KMS-11 (cell line): ENCODE data around the gene TIE1.

Experiments
- H2AFZ ChIP-seq: fragments of 200-600 bp; sonication (generic); 2 replicates; pipeline ENCODE4 v1.6.1; 2016; ENCODE audit warnings: antibody characterized with exemption, mixed run types, low read depth
- H3K27ac ChIP-seq: fragments of 200-600 bp; sonication (generic); 2 replicates; pipeline ENCODE4 v1.6.1; 2016; ENCODE audit warnings: mild to moderate bottlenecking, mixed run types
- H3K27me3 ChIP-seq: fragments of 200-600 bp; sonication (generic); 2 replicates; pipeline ENCODE4 v1.6.1; 2017; ENCODE audit warnings: mild to moderate bottlenecking, low read depth, mixed run types, moderate library complexity; ENCODE audit not compliant: insufficient read depth
- H3K36me3 ChIP-seq: fragments of 200-600 bp; sonication (generic); 2 replicates; pipeline ENCODE4 v1.6.1; 2017; ENCODE audit warnings: mild to moderate bottlenecking, mixed run types; ENCODE audit not compliant: insufficient read depth
- H3K4me1 ChIP-seq: fragments of 200-600 bp; sonication (generic); 2 replicates; pipeline ENCODE4 v1.6.1; 2016; ENCODE audit warnings: mild to moderate bottlenecking, low read depth, mixed run types; ENCODE audit not compliant: poor library complexity, severe bottlenecking
- H3K4me2 ChIP-seq: fragments of 200-600 bp; sonication (generic); 2 replicates; pipeline ENCODE4 v1.7.0; 2016; ENCODE audit warnings: mild to moderate bottlenecking, mixed run types
- H3K4me3 ChIP-seq: fragments of 200-600 bp; sonication (generic); IDR thresholded peaks from 2 replicates; pipeline ENCODE4 v1.6.1; 2017; ENCODE audit warnings: low read depth, low read length, mixed read lengths; ENCODE audit not compliant: insufficient read depth
- H3K79me2 ChIP-seq: fragments of 200-600 bp; sonication (generic); 2 replicates; pipeline ENCODE4 v1.6.1; 2016; ENCODE audit warnings: low read depth, mixed run types; ENCODE audit not compliant: insufficient read depth
- H3K9ac ChIP-seq: fragments of 200-600 bp; sonication (generic); 2 replicates; pipeline ENCODE4 v1.6.1; 2016; ENCODE audit warnings: mild to moderate bottlenecking, mixed run types
- H4K20me1 ChIP-seq: fragments of 200-600 bp; sonication (generic); 2 replicates; pipeline ENCODE4 v1.6.1; 2016; ENCODE audit warnings: mild to moderate bottlenecking, mixed run types; ENCODE audit not compliant: insufficient read depth
- TF ChIP-seq, protein P1 (sequence below): fragments of 200-600 bp; sonication (generic); conservative IDR thresholded peaks from 2 replicates; pipeline ENCODE4 v1.6.1; 2017; ENCODE audit warnings: low read depth, mild to moderate bottlenecking, antibody characterized with exemption, low read length, moderate library complexity, mixed read lengths

TIE1 gene

GRCh38 chr1:43309405-43310025 is 8.7 kb downstream of the TIE1 start:
- Histone ChIP-seq H3K36me3 (no peaks in the 10 kb centered on the region), H3K27ac (no peak overlapping the region), H3K4me1 (no peaks in the 10 kb centered on the region), H3K9ac (no peak overlapping the region), H3K4me2 (no peak overlapping the region), H2AFZ (no peak overlapping the region), H4K20me1 (no peaks in the 10 kb centered on the region), H3K27me3 (no peaks in the 10 kb centered on the region; the same call in 1 of the 2 replicates), H3K4me3 (no peak overlapping the region), H3K79me2 (no peaks in the 10 kb centered on the region)
- TF ChIP-seq, protein P1, sequence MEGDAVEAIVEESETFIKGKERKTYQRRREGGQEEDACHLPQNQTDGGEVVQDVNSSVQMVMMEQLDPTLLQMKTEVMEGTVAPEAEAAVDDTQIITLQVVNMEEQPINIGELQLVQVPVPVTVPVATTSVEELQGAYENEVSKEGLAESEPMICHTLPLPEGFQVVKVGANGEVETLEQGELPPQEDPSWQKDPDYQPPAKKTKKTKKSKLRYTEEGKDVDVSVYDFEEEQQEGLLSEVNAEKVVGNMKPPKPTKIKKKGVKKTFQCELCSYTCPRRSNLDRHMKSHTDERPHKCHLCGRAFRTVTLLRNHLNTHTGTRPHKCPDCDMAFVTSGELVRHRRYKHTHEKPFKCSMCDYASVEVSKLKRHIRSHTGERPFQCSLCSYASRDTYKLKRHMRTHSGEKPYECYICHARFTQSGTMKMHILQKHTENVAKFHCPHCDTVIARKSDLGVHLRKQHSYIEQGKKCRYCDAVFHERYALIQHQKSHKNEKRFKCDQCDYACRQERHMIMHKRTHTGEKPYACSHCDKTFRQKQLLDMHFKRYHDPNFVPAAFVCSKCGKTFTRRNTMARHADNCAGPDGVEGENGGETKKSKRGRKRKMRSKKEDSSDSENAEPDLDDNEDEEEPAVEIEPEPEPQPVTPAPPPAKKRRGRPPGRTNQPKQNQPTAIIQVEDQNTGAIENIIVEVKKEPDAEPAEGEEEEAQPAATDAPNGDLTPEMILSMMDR = no peak

DNA sequence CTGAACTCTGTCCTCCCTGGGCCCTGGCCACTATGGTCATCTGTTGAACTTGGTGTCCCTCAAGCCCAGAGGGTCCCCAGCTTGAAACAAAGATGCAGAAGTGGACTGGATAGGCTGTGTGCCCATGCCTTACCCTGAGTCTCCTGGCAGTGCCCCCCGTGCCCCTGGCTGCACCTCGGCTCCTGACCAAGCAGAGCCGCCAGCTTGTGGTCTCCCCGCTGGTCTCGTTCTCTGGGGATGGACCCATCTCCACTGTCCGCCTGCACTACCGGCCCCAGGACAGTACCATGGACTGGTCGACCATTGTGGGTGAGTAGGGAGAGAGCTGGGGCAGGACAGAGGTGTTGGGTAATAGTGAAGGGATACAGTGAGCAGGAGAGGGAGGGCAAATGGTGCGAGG is 10.7 kb downstream of the TIE1 start:
- Histone ChIP-seq H3K79me2 (no peaks in the 10 kb centered on the region), H4K20me1 (no peaks in the 10 kb centered on the region), H3K27me3 (no peaks in the 10 kb centered on the region; the same call in 1 of the 2 replicates), H3K4me1 (no peaks in the 10 kb centered on the region), H3K27ac (no peak overlapping the region), H3K9ac (no peak overlapping the region), H3K36me3 (no peaks in the 10 kb centered on the region), H2AFZ (no peak overlapping the region), H3K4me3 (no peak overlapping the region), H3K4me2 (no peak overlapping the region)
- TF ChIP-seq, protein P1 = no peak

GRCh38 chr1:43312212-43312623 is 11.4 kb downstream of the TIE1 start:
- Histone ChIP-seq H3K36me3 (no peaks in the 10 kb centered on the region), H4K20me1 (no peaks in the 10 kb centered on the region), H3K79me2 (no peaks in the 10 kb centered on the region), H2AFZ (no peak overlapping the region), H3K4me1 (no peaks in the 10 kb centered on the region), H3K9ac (no peak overlapping the region), H3K4me3 (no peak overlapping the region), H3K27ac (no peak overlapping the region), H3K27me3 (no peaks in the 10 kb centered on the region; the same call in 1 of the 2 replicates), H3K4me2 (no peak overlapping the region)
- TF ChIP-seq, protein P1 = no peak

DNA sequence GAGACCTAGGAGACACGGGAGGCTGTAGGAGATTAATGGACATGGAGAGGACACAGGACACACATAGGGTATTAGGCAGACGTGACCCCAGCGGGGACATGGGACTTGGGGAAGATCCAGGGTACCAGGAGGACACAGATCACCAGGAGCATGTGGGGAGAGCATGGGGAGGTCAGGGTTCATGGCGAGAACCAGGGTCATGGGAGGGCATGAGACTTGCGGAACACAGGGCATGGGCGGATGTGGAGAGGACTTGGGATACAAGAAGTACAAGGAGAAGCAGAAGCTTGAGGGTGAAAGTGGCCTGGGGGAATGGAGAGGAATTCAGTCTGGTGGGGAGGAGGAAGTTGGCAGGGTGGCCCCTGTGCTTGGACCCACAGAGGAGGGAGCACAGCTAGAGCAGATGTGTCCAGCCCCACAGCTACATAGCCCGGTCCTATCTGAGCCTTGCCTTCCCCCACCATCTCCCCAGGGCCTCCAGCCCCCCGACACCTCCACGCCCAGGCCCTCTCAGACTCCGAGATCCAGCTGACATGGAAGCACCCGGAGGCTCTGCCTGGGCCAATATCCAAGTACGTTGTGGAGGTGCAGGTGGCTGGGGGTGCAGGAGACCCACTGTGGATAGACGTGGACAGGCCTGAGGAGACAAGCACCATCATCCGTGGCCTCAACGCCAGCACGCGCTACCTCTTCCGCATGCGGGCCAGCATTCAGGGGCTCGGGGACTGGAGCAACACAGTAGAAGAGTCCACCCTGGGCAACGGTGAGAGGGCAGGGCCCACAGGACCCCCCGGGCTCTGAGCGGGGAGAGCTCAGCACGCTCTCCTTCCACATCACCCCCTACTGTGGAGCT is 12.1 kb downstream of the TIE1 start:
- Histone ChIP-seq H3K9ac (no peak overlapping the region), H3K36me3 (no peaks in the 10 kb centered on the region), H3K4me1 (no peaks in the 10 kb centered on the region), H3K27ac (no peak overlapping the region), H3K27me3 (no peaks in the 10 kb centered on the region; the same call in 1 of the 2 replicates), H3K4me2 (no peak overlapping the region), H2AFZ (no peak overlapping the region), H3K79me2 (no peaks in the 10 kb centered on the region), H3K4me3 (no peak overlapping the region), H4K20me1 (no peaks in the 10 kb centered on the region)
- TF ChIP-seq, protein P1 = no peak
